SK-N-MC (cell line): Measurements from ENCODE around the gene SNAI3.

Experiments used
- DNase-seq: peaks from one replicate; pipeline ENCODE4 v3.0.0-alpha.2; 2011; ENCODE audit warnings: low read depth, low spot score
- H3K27ac ChIP-seq: fragments of 200-600 bp; sonication (generic); 2 replicates; pipeline ENCODE4 v1.5.1; 2016; ENCODE audit warnings: mixed run types
- H3K36me3 ChIP-seq: fragments of 200-600 bp; sonication (generic); 2 replicates; pipeline ENCODE4 v1.6.1; 2017; ENCODE audit warnings: antibody characterized with exemption, low read length, mixed read lengths; ENCODE audit not compliant: insufficient read depth
- H3K4me3 ChIP-seq: fragments of 200-600 bp; sonication (generic); 2 replicates; pipeline ENCODE4 v1.5.1; 2016
- H3K9ac ChIP-seq: fragments of 200-600 bp; sonication (generic); 2 replicates; pipeline ENCODE4 v1.8.0; 2017; ENCODE audit warnings: mixed run types, mixed read lengths; ENCODE audit not compliant: insufficient read length
- H3K9me3 ChIP-seq: fragments of 200-600 bp; sonication (generic); 2 replicates; pipeline ENCODE4 v1.6.1; 2017; ENCODE audit warnings: low read depth, mild to moderate bottlenecking, antibody characterized with exemption, low read length, moderate library complexity, mixed read lengths
- EZH2 ChIP-seq: fragments of 200-600 bp; sonication (generic); IDR thresholded peaks from one replicate; pipeline ENCODE4 v1.6.1; 2017; ENCODE audit warnings: antibody characterized with exemption
- FOXP2 ChIP-seq: optimal IDR thresholded peaks from 2 replicates; pipeline ENCODE3; 2011; ENCODE audit warnings: mild to moderate bottlenecking, moderate library complexity; ENCODE audit not compliant: insufficient read depth; ENCODE audit errors: extremely low read length, control extremely low read depth
- POLR2AphosphoS5 ChIP-seq: IDR thresholded peaks from 2 replicates; pipeline ENCODE4 v1.6.1; 2012; ENCODE audit warnings: mild to moderate bottlenecking, low read depth, low read length, borderline replicate concordance

SNAI3 gene

GRCh38 chr16:88702371-88703210 lies 16.3 kb upstream of the SNAI3 start:
- H3K9me3 ChIP-seq: no peaks in the 10 kb centered on the region
- H3K9ac ChIP-seq: no peak overlapping the region
- no peaks in the 10 kb centered on the region for H3K36me3 ChIP-seq
- no peak overlapping the region for H3K27ac ChIP-seq
- no peak overlapping the region for H3K4me3 ChIP-seq
- DNase-seq: no peak
- no peak for TF ChIP-seq FOXP2
- no peak for TF ChIP-seq EZH2
- TF ChIP-seq POLR2AphosphoS5: no peak

- H3K9me3 ChIP-seq: no peaks in the 10 kb centered on the region
- no peaks in the 10 kb centered on the region for H3K36me3 ChIP-seq
- TF ChIP-seq FOXP2: no peak
- no peak for TF ChIP-seq EZH2
- TF ChIP-seq POLR2AphosphoS5: no peak
- DNase-seq: no peak
- H3K9ac ChIP-seq: no peak overlapping the region
- H3K4me3 ChIP-seq: no peak overlapping the region
- no peak overlapping the region for H3K27ac ChIP-seq
These were observed 15.5 kb upstream of the SNAI3 start for GRCh38 chr16:88701581-88702370.

GRCh38 chr16:88700636-88701482 lies 14.6 kb upstream of the SNAI3 start:
- DNase-seq: no peak
- H3K36me3 ChIP-seq: no peaks in the 10 kb centered on the region
- H3K9ac ChIP-seq: no peak overlapping the region
- no peak overlapping the region for H3K27ac ChIP-seq
- H3K4me3 ChIP-seq: no peak overlapping the region
- no peaks in the 10 kb centered on the region for H3K9me3 ChIP-seq
- TF ChIP-seq FOXP2 (no peak), POLR2AphosphoS5 (no peak), EZH2 (no peak)

GRCh38 chr16:88700322-88700635 lies 14.0 kb upstream of the SNAI3 start:
- Histone ChIP-seq H3K9me3 (no peaks in the 10 kb centered on the region), H3K36me3 (no peaks in the 10 kb centered on the region), H3K9ac (no peak overlapping the region), H3K27ac (no peak overlapping the region), H3K4me3 (no peak overlapping the region)
- TF ChIP-seq POLR2AphosphoS5 (no peak), EZH2 (no peak)
- no peak for DNase-seq

GRCh38 chr16:88699180-88699579 lies 12.9 kb upstream of the SNAI3 start:
- Histone ChIP-seq H3K4me3 (no peak overlapping the region), H3K9me3 (no peaks in the 10 kb centered on the region), H3K9ac (no peak overlapping the region), H3K27ac (no peak overlapping the region), H3K36me3 (no peaks in the 10 kb centered on the region)
- TF ChIP-seq FOXP2 (no peak), EZH2 (no peak), POLR2AphosphoS5 (no peak)
- DNase-seq: no peak

- no peak overlapping the region for H3K27ac ChIP-seq
- H3K36me3 ChIP-seq: no peaks in the 10 kb centered on the region
- TF ChIP-seq POLR2AphosphoS5 (no peak), EZH2 (no peak), FOXP2 (no peak)
- DNase-seq: no peak
- H3K9me3 ChIP-seq: no peaks in the 10 kb centered on the region
- no peak overlapping the region for H3K4me3 ChIP-seq
- H3K9ac ChIP-seq: no peak overlapping the region
These were observed 12.3 kb upstream of the SNAI3 start for GRCh38 chr16:88698646-88699045.

GRCh38 chr16:88697831-88698615 lies 11.7 kb upstream of the SNAI3 start:
- no peak for DNase-seq

More at GRCh38 chr16:88697831-88698615, 11.7 kb upstream of the SNAI3 start:
- Histone ChIP-seq H3K9ac (no peak overlapping the region), H3K4me3 (no peak overlapping the region), H3K36me3 (no peaks in the 10 kb centered on the region), H3K27ac (no peak overlapping the region), H3K9me3 (no peaks in the 10 kb centered on the region)
- TF ChIP-seq POLR2AphosphoS5 (no peak), EZH2 (no peak), FOXP2 (no peak)
